HEK293 (cell line): Measurements from ENCODE around the gene GPSM1.

ENCODE experiments used
- MZF1 ChIP-seq: fragments of 450-650 bp; formaldehyde crosslinking; IDR thresholded peaks from 2 replicates; pipeline ENCODE4 v1.5.1; 2017; ENCODE audit warnings: missing biosample characterization, missing genetic modification characterization, borderline replicate concordance
- RBAK ChIP-seq: fragments of 450-650 bp; formaldehyde crosslinking; IDR thresholded peaks from 2 replicates; pipeline ENCODE4 v1.5.1; 2016; ENCODE audit warnings: missing biosample characterization, missing genetic modification characterization
- SP2 ChIP-seq: fragments of 450-650 bp; formaldehyde crosslinking; IDR thresholded peaks from 2 replicates; pipeline ENCODE4 v1.5.1; 2016; ENCODE audit warnings: missing biosample characterization, missing genetic modification characterization
- TSHZ1 ChIP-seq: fragments of 450-650 bp; formaldehyde crosslinking; IDR thresholded peaks from 2 replicates; pipeline ENCODE4 v1.5.1; 2016; ENCODE audit warnings: missing biosample characterization, missing genetic modification characterization, borderline replicate concordance
- ZNF366 ChIP-seq: fragments of 450-650 bp; formaldehyde crosslinking; conservative IDR thresholded peaks from 2 replicates; pipeline ENCODE4 v1.5.1; 2016; ENCODE audit warnings: missing biosample characterization, missing genetic modification characterization
- ZNF423 ChIP-seq: fragments of 450-650 bp; formaldehyde crosslinking; IDR thresholded peaks from 2 replicates; pipeline ENCODE4 v1.5.1; 2016; ENCODE audit warnings: missing biosample characterization, missing genetic modification characterization
- ZNF621 ChIP-seq: fragments of 450-650 bp; formaldehyde crosslinking; IDR thresholded peaks from 2 replicates; pipeline ENCODE4 v1.5.1; 2017; ENCODE audit warnings: missing biosample characterization, missing genetic modification characterization
- ZNF701 ChIP-seq: fragments of 450-650 bp; formaldehyde crosslinking; IDR thresholded peaks from 2 replicates; pipeline ENCODE4 v1.5.1; 2016; ENCODE audit warnings: missing biosample characterization, missing genetic modification characterization
- ZNF768 ChIP-seq: fragments of 450-650 bp; formaldehyde crosslinking; IDR thresholded peaks from 2 replicates; pipeline ENCODE4 v1.5.1; 2018; ENCODE audit warnings: missing biosample characterization, mild to moderate bottlenecking, missing genetic modification characterization
- TF ChIP-seq, protein P1 (sequence below): fragments of 450-650 bp; formaldehyde crosslinking; IDR thresholded peaks from 2 replicates; pipeline ENCODE4 v1.5.1; 2016; ENCODE audit warnings: missing biosample characterization, missing genetic modification characterization
- TF ChIP-seq, protein P2 (sequence below): fragments of 450-650 bp; formaldehyde crosslinking; IDR thresholded peaks from 2 replicates; pipeline ENCODE4 v1.5.1; 2016; ENCODE audit warnings: missing biosample characterization, missing genetic modification characterization
- TF ChIP-seq, protein P3 (sequence below): sonication (generic); formaldehyde crosslinking; IDR thresholded peaks from 2 replicates; pipeline ENCODE4 v1.8.1; 2022; ENCODE audit warnings: mild to moderate bottlenecking, moderate library complexity, missing genetic modification reagents
- TF ChIP-seq, protein P4 (sequence below): fragments of 450-650 bp; formaldehyde crosslinking; IDR thresholded peaks from 2 replicates; pipeline ENCODE4 v1.5.1; 2016; ENCODE audit warnings: missing biosample characterization, missing genetic modification characterization

GRCh38 chr9:136330406-136330990 is 3.2 kb downstream of the GPSM1 start:
- TF ChIP-seq, protein P1, sequence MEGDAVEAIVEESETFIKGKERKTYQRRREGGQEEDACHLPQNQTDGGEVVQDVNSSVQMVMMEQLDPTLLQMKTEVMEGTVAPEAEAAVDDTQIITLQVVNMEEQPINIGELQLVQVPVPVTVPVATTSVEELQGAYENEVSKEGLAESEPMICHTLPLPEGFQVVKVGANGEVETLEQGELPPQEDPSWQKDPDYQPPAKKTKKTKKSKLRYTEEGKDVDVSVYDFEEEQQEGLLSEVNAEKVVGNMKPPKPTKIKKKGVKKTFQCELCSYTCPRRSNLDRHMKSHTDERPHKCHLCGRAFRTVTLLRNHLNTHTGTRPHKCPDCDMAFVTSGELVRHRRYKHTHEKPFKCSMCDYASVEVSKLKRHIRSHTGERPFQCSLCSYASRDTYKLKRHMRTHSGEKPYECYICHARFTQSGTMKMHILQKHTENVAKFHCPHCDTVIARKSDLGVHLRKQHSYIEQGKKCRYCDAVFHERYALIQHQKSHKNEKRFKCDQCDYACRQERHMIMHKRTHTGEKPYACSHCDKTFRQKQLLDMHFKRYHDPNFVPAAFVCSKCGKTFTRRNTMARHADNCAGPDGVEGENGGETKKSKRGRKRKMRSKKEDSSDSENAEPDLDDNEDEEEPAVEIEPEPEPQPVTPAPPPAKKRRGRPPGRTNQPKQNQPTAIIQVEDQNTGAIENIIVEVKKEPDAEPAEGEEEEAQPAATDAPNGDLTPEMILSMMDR: no peak
- no peak for TF ChIP-seq TSHZ1
- no peak for TF ChIP-seq ZNF701 (tag by site-specific recombination)
- TF ChIP-seq, protein P2, sequence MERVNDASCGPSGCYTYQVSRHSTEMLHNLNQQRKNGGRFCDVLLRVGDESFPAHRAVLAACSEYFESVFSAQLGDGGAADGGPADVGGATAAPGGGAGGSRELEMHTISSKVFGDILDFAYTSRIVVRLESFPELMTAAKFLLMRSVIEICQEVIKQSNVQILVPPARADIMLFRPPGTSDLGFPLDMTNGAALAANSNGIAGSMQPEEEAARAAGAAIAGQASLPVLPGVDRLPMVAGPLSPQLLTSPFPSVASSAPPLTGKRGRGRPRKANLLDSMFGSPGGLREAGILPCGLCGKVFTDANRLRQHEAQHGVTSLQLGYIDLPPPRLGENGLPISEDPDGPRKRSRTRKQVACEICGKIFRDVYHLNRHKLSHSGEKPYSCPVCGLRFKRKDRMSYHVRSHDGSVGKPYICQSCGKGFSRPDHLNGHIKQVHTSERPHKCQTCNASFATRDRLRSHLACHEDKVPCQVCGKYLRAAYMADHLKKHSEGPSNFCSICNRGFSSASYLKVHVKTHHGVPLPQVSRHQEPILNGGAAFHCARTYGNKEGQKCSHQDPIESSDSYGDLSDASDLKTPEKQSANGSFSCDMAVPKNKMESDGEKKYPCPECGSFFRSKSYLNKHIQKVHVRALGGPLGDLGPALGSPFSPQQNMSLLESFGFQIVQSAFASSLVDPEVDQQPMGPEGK: no peak
- TF ChIP-seq MZF1 (tag by site-specific recombination): no peak
- no peak for TF ChIP-seq RBAK (tag by site-specific recombination)
- no peak for TF ChIP-seq ZNF768
- TF ChIP-seq, protein P3, sequence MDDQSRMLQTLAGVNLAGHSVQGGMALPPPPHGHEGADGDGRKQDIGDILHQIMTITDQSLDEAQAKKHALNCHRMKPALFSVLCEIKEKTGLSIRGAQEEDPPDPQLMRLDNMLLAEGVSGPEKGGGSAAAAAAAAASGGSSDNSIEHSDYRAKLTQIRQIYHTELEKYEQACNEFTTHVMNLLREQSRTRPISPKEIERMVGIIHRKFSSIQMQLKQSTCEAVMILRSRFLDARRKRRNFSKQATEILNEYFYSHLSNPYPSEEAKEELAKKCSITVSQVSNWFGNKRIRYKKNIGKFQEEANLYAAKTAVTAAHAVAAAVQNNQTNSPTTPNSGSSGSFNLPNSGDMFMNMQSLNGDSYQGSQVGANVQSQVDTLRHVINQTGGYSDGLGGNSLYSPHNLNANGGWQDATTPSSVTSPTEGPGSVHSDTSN: no peak
- TF ChIP-seq SP2 (tag by site-specific recombination): no peak
- TF ChIP-seq ZNF366 (tag by site-specific recombination): no peak
- TF ChIP-seq ZNF621 (tag by site-specific recombination): no peak
- no peak for TF ChIP-seq ZNF423 (tag by site-specific recombination)
- TF ChIP-seq, protein P4, sequence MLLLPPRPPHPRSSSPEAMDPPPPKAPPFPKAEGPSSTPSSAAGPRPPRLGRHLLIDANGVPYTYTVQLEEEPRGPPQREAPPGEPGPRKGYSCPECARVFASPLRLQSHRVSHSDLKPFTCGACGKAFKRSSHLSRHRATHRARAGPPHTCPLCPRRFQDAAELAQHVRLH (tag by site-specific recombination): no peak
